IPS DF 6.9 (cell line): ENCODE measurements around the gene GRIN2A.

Source experiments
- DNase-seq: peaks from one replicate; pipeline ENCODE4 v3.0.0-alpha.2; 2013; ENCODE audit warnings: low read depth, low spot score
- H3K27ac ChIP-seq: one replicate; pipeline ENCODE4 v1.5.1; 2013; ENCODE audit warnings: low read length, control low read depth
- H3K27me3 ChIP-seq: 2 replicates; pipeline ENCODE4 v1.6.1; 2013; ENCODE audit warnings: mild to moderate bottlenecking, low read length; ENCODE audit not compliant: control insufficient read depth, insufficient read depth
- H3K36me3 ChIP-seq: 2 replicates; pipeline ENCODE4 v1.6.1; 2013; ENCODE audit warnings: low read length; ENCODE audit not compliant: control insufficient read depth, insufficient read depth
- H3K4me1 ChIP-seq: 2 replicates; pipeline ENCODE4 v1.6.1; 2013; ENCODE audit warnings: low read length; ENCODE audit not compliant: control insufficient read depth, insufficient read depth
- H3K4me3 ChIP-seq: 2 replicates; pipeline ENCODE4 v1.5.1; 2013; ENCODE audit warnings: mild to moderate bottlenecking, low read length
- H3K9me3 ChIP-seq: 2 replicates; pipeline ENCODE4 v1.6.1; 2013; ENCODE audit warnings: low read length, inconsistent platforms; ENCODE audit not compliant: control insufficient read depth, insufficient read depth
- WGBS: extraction: QIAGEN DNeasy Blood & Tissue Kit; methylation state at CpG from one replicate; pipeline ENCODE4 v1.1.7; 2013; ENCODE audit warnings: mixed read lengths, missing lambda C conversion rate; ENCODE audit not compliant: insufficient read length, insufficient coverage; 5-methylcytosine and 5-hydroxymethylcytosine counted together

GRIN2A gene

DNA sequence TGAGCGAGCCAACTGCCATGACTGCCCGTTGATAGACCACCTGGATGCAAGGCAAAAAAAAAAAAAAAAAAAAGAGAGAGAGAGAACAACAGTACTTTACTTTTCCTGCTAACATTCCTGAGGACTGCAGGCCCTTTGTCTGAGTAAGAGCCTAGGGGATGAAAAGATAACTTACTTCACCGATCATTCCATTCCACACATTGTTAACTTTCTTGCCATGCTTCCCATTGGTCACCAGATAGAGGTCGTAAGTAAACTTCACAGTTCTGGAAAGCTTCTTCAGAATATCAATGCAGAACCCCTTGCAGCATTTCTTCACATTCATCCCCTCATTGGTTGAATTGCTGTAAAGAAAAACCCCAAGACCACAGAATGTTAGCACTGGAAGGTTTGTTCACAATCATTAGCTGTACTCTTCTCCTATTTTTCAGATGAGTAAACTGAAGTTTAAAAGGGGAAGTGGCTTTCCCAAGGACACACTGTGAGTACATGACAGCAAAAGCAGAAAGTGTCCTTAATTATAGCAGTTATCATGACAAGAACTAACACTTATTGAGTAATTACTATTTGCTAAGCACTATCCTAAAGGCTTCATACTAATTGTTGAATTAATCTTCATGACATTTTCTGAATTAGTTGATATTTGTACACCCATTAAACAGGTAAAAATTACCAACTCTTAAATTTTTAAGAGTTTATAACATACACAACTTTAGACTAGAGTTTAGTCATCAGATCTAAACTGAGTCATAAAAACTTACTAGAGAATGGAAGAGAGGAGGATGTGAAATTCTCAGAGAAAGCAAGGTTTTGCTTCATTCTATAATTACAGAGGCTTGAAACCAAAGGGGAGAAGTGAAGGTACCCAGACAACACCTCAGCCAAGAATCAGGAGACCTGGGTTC is 341.2 kb downstream of the GRIN2A start:
- H3K27ac ChIP-seq = no peak overlapping the region

DNA sequence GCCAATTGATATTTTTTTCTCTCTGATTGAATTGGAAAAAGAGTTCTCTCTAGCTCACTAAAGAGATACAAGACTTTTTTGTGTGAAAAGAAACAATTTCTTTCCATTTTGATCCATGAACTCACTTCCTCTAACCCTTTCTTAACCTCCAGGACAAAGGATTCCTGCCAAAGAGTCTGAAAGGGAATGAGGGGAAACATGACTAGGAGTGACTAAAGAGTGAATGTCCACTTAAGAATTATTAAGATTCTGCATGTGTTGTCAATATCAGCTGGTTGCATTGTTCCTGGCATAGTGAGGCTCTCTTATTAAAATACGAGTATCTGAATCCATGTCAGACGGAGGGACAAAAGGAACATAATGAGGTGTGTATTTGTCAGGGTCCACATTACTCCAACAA is 344.7 kb downstream of the GRIN2A start:
- Histone ChIP-seq H3K4me3 (no peak overlapping the region), H3K9me3 (no peaks in the 10 kb centered on the region), H3K27me3 (no peaks in the 10 kb centered on the region), H3K36me3 (no peaks in the 10 kb centered on the region), H3K27ac (no peak overlapping the region), H3K4me1 (peaks cover 3% of the 10 kb centered on the region)
- whole genome bisulfite sequencing = no CpG with 5 or more reads among the region's 2 CpGs
- no peak for DNase-seq

More for the DNA sequence above, 341.2 kb downstream of the GRIN2A start:
- DNase-seq = no peak
- no peaks in the 10 kb centered on the region for H3K27me3 ChIP-seq
- peaks cover 3% of the 10 kb centered on the region; the same call in 1 of the 2 replicates for H3K4me1 ChIP-seq
- H3K4me3 ChIP-seq = no peak overlapping the region
- H3K9me3 ChIP-seq = no peaks in the 10 kb centered on the region
- WGBS = no CpG with 5 or more reads among the region's 4 CpGs
- no peaks in the 10 kb centered on the region for H3K36me3 ChIP-seq

DNA sequence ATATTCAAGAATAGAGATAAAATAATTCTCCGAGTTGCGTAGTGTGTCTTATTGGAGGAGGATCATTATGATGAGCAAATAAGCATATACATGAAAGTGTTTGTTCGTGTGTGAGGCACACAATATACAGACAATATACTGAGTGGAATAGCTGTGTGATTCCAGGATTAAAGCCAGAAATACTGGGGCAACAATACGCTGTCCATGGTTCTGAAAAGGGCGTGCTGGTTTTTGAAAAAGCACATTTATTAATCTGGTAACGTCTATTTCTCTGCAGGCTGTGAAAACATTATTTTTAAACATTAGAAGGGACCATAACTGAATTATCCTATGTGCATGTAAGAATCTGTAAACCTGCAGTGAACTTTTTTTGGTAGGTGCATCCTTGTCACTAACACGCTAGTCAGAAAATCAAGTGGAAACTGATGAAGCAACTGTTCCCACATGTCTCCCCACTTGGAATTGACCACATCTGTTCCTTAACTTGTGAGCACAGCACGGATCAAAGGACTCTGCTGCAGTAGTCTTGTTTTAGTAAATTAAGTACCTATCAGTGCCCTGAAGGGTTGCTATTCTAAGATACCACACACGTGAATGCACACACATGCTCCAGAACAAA is 346.0 kb downstream of the GRIN2A start:
- H3K27me3 ChIP-seq = no peaks in the 10 kb centered on the region
- H3K9me3 ChIP-seq = no peaks in the 10 kb centered on the region
- 100% methylated on average over 2 of the region's 9 CpGs for WGBS

DNA sequence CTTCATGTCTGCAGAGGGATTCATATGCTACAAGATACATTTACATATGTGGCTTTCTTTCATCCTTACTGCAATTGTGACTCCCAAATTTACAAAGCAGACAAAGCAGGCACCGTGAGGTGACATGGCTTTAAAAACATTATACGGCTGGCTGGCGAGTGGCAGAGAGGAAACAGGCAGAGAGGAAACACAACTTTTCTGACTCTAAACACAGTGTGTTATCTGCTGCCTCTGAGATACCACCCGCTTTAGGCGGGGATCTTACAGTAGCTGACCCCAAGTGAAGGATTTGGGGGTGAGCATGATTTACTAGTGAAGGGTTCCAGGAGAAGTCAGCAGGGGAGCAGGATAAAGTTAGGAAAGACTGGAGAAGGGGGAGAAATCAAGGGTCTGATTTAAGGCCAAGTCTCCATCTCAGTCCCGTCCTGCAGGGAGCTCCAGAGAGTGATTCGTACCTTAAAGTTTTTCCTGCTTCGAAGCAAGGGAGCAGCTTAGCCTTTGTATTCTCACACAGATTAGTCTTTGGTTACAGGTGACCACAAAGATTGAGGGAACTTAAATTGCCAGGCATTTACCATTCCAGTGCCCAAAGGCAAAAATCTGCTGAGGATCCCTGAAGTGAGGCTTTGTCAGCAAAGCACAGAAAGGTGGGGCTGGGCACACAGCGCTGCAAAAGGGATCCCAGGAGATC is 355.0 kb downstream of the GRIN2A start:
- no peak for DNase-seq
- H3K9me3 ChIP-seq = no peaks in the 10 kb centered on the region
- H3K27me3 ChIP-seq = no peaks in the 10 kb centered on the region
- H3K27ac ChIP-seq = no peak overlapping the region
- peaks cover 6% of the 10 kb centered on the region for H3K4me1 ChIP-seq
- no CpG with 5 or more reads among the region's 9 CpGs for WGBS
- H3K36me3 ChIP-seq = no peaks in the 10 kb centered on the region
- H3K4me3 ChIP-seq = no peak overlapping the region

More for the DNA sequence above, 346.0 kb downstream of the GRIN2A start:
- no peak overlapping the region for H3K4me3 ChIP-seq
- H3K36me3 ChIP-seq = no peaks in the 10 kb centered on the region
- no peak for DNase-seq
- peaks cover 3% of the 10 kb centered on the region for H3K4me1 ChIP-seq
- H3K27ac ChIP-seq = no peak overlapping the region

DNA sequence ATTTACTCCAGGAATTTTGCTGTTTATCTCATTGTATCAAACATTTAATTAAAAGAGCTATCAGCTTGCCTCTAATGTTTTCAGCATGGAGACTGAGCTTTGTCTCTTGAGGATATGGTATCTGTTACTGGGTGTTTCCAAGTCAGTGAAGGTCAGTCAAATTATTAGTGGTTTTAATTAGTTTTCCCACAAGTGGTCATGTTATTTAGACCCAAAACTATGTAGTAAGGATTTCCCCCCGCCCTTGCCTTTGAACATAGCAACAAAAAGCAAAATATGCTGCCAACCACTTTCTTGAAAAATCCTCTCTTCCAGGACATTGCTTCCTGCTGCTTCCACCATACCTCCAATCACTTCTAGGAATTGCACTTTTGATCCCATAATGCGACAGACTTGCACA is 355.6 kb downstream of the GRIN2A start:
- no peak for DNase-seq
- no peaks in the 10 kb centered on the region for H3K27me3 ChIP-seq
- H3K4me3 ChIP-seq = no peak overlapping the region
- H3K36me3 ChIP-seq = no peaks in the 10 kb centered on the region
- no CpG with 5 or more reads among the region's 2 CpGs for WGBS
- peaks cover 6% of the 10 kb centered on the region for H3K4me1 ChIP-seq
- no peaks in the 10 kb centered on the region for H3K9me3 ChIP-seq
- no peak overlapping the region for H3K27ac ChIP-seq

DNA sequence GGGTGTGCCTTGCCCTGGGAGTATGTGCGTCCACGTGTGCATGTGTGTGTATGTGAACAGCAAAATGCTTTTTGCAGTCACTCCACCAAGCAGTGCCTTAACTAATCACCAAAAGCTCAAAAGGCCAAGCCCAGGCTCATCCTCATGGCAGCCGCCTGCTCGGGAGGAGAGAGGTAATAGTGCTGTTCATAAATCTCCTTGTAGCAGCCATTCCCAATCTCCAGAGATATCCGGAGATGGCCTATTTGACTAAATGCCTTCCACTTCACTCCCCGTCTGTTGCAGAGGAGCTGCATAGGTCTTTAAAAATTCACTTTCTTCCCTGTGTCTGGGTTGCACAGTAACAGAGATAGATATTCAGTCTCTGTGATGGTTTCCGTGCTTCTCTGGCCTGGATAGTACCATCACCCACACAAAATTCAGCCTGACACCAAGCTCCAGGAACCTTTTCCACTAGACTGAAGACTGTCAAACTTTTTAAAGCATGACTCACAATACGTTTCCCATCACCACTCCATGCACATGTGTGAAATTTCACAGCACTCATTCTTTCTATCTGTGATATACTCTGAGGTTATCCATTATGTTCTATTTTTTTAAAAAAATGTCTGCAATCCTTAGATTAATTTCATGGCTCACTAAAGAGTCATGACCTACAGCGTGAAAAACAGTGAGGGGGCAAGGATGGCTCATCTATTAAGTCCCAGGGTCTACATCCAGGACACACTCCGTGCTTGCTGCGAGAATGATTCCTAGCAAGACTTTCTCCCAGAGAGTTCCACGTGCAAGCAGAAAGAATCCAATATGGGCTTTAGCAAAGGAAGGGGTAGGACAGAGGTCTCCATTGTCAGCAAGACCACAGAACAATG is 357.8 kb downstream of the GRIN2A start:
- no CpG with 5 or more reads among the region's 12 CpGs for whole genome bisulfite sequencing
- no peaks in the 10 kb centered on the region for H3K9me3 ChIP-seq
- DNase-seq = no peak
- no peak overlapping the region for H3K4me3 ChIP-seq
- H3K27me3 ChIP-seq = no peaks in the 10 kb centered on the region
- no peak overlapping the region for H3K27ac ChIP-seq
- no peaks in the 10 kb centered on the region for H3K36me3 ChIP-seq
- peaks cover 9% of the 10 kb centered on the region for H3K4me1 ChIP-seq

DNA sequence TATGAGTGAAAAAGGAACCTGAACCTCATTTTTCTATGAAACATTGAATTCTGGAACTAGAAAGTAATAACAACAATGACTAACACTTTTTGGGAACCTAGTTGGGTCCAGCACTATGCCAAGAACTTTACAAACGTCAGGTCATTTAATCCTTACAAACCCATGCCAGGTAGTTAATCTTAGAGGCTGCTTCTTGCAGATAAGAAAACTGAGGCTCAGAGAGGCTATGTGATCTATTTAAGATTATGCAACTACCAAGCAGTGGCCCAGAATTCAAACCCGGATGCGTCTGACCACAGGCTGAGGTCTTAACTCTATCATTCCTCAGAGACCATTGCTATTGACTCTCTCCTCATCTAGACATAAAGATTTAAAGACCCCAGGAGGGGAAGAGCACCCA is 358.7 kb downstream of the GRIN2A start:
- Histone ChIP-seq H3K36me3 (no peaks in the 10 kb centered on the region), H3K9me3 (no peaks in the 10 kb centered on the region), H3K27me3 (no peaks in the 10 kb centered on the region), H3K4me3 (no peak overlapping the region), H3K27ac (no peak overlapping the region), H3K4me1 (peaks cover 10% of the 10 kb centered on the region)
- WGBS = no CpG with 5 or more reads among the region's 3 CpGs
- DNase-seq = no peak

DNA sequence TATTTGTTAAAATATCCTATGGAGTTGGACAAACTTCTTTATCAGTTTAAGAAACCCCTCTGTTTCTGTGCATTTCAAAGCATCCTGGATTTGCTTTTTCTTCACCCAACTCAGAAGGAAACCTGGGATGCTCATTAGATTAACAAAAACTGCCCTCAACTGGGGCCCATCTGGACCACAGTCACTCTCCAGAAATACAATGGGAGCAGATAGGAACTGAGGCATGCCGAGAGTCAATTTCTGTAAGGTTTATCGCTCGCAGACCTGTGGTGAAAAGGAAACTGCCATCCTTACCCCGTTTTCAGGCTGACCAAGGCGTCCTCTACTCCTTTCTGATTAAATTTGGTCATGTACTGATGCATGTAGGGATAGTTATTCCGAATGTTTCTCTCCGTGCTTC is 360.3 kb downstream of the GRIN2A start:
- H3K27me3 ChIP-seq = no peaks in the 10 kb centered on the region

DNA sequence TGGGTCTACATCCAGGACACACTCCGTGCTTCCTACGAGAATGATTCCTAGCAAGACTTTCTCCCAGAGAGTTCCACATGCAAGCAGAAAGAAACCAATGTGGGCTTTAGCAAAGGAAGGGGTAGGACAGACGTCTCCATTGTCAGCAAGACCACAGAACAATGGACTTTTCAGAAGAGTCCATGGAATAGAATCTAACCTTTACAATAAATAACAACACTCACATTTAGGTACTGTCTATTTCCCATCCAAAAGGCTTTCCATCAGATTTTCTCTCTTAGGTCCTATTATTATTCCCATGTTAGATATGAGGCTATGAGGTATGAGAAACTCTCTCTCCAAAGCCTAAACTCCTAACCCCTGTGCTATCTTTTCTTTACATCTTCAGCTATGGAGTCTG is 360.9 kb downstream of the GRIN2A start:
- WGBS = no CpG with 5 or more reads among the region's 3 CpGs
- H3K36me3 ChIP-seq = no peaks in the 10 kb centered on the region
- no peak for DNase-seq
- no peaks in the 10 kb centered on the region for H3K27me3 ChIP-seq
- no peak overlapping the region for H3K27ac ChIP-seq
- no peak overlapping the region for H3K4me3 ChIP-seq
- no peaks in the 10 kb centered on the region for H3K9me3 ChIP-seq
- peaks cover 7% of the 10 kb centered on the region; the same call in 1 of the 2 replicates for H3K4me1 ChIP-seq

More for the DNA sequence above, 360.3 kb downstream of the GRIN2A start:
- no CpG with 5 or more reads among the region's 7 CpGs for WGBS
- no peaks in the 10 kb centered on the region for H3K36me3 ChIP-seq
- H3K4me1 ChIP-seq = peaks cover 7% of the 10 kb centered on the region; the same call in 1 of the 2 replicates
- no peak overlapping the region for H3K4me3 ChIP-seq
- no peak for DNase-seq
- H3K27ac ChIP-seq = no peak overlapping the region
- H3K9me3 ChIP-seq = no peaks in the 10 kb centered on the region
